Measurements from ENCODE around the gene WDR26.
A peak's percentile ranks its signal among the peaks of the same experiment; 100 is the strongest.
"Not testable (repeated sequence)": the region's sequence is repeated elsewhere in the genome, so short reads cannot be mapped to it uniquely, and the experiment has no call there.

The WDR26 gene

GRCh38 chr1:224392411-224393249 lies 42.0 kb downstream of the WDR26 start:
- DNase-seq = no peak

- no peak for DNase-seq
These were observed 44.1 kb downstream of the WDR26 start for GRCh38 chr1:224390517-224390916.

GRCh38 chr1:224387943-224388342 lies 46.7 kb downstream of the WDR26 start:
- no peak for DNase-seq

- DNase-seq = no peak
These were observed 47.2 kb downstream of the WDR26 start for GRCh38 chr1:224387302-224387912.

- no peak for DNase-seq
These were observed 51.4 kb downstream of the WDR26 start for GRCh38 chr1:224383218-224383617.

GRCh38 chr1:224381880-224382548 lies 52.6 kb downstream of the WDR26 start:
- no peak for DNase-seq

- DNase-seq = peak; percentile 58
These were observed 54.6 kb downstream of the WDR26 start for GRCh38 chr1:224380003-224380402.

- peak; percentile 30 for DNase-seq
These were observed 55.6 kb downstream of the WDR26 start for GRCh38 chr1:224378855-224379631.

- peak; percentile 20 for DNase-seq
These were observed 57.0 kb downstream of the WDR26 start for GRCh38 chr1:224377676-224378006.

- no peak for DNase-seq
These were observed 59.5 kb downstream of the WDR26 start for GRCh38 chr1:224375059-224375458.

GRCh38 chr1:224373008-224373590 lies 61.5 kb downstream of the WDR26 start:
- no peak for DNase-seq

GRCh38 chr1:224368409-224368808 lies 66.2 kb downstream of the WDR26 start:
- no peak for DNase-seq

GRCh38 chr1:224359207-224359606 lies 75.4 kb downstream of the WDR26 start:
- DNase-seq = no peak

GRCh38 chr1:224358237-224358636 lies 76.4 kb downstream of the WDR26 start:
- no peak for DNase-seq

- no peak for DNase-seq
These were observed 76.9 kb downstream of the WDR26 start for GRCh38 chr1:224357626-224358124.

- DNase-seq = peak; percentile 92
These were observed 77.6 kb downstream of the WDR26 start, which contains the start of gene CNIH4 for GRCh38 chr1:224356685-224357625. TSS of gene CNIH4 (plus strand) at chr1:224356879. CDS start at chr1:224356925, 46 bp downstream.

- no peak for DNase-seq
These were observed 80.3 kb downstream of the WDR26 start for GRCh38 chr1:224353975-224354925.

- DNase-seq = not testable (repeated sequence)
These were observed 82.0 kb downstream of the WDR26 start for GRCh38 chr1:224352436-224353085.

GRCh38 chr1:224349716-224350115 lies 84.9 kb downstream of the WDR26 start:
- not testable (repeated sequence) for DNase-seq
